Measurements from ENCODE around the gene CCT8. TPM values are rescaled to one million over a fixed set of nuclear protein-coding genes. Genes with fewer than 3 reads are reported as not detected.

The CCT8 gene
- total RNA-seq, 2 donors from 2014 or later, result 101 to 105 TPM

DNA sequence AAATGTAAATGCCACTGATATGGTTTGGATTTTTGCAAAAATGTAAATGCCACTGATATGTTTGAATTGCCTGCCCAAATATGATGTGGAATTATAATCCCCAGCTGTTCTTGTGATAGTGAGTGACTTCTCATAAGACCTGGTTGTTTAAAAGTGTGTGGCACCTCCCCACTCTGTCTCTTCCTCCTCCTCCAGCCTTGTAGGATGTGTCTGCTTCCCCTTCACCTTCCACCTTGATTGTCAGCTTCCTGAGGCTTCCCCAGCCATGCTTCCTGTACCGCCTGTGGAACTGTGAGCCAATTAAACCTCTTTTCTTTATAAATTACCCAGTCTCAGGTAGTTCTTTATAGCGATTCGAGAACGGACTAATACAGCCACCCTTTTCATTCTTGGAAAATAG, 1.3 kb upstream of the CCT8 start:
- peaks cover 14% of the 10 kb centered on the region for H3K4me1 ChIP-seq (replicated peaks)
- intact Hi-C loops (cut with DNase I), result no loop called here
- no peaks in the 10 kb centered on the region for H3K27me3 ChIP-seq (replicated peaks; ENCODE audit: insufficient read depth)
- H3K27ac ChIP-seq, result no peak overlapping the region
- H3K9me3 ChIP-seq, result no peaks in the 10 kb centered on the region
- DNase-seq (ENCODE audit: low spot score), result no peak
- no peak for TF ChIP-seq CTCF (IDR thresholded peaks at IDR 0.05)
- no peak for TF ChIP-seq POLR2AphosphoS5 (IDR thresholded peaks at IDR 0.05)
- no peak for TF ChIP-seq POLR2A (IDR thresholded peaks at IDR 0.05)
- no peak overlapping the region for H3K4me3 ChIP-seq
- 96% methylated on average over 4 of the region's 4 CpGs for WGBS
- no peaks in the 10 kb centered on the region for H3K36me3 ChIP-seq

GRCh38 chr21:29074007-29074376, 544 bp upstream of the CCT8 start:
- 14% methylated on average over 9 of the region's 9 CpGs for WGBS
- peaks cover 14% of the 10 kb centered on the region for H3K4me1 ChIP-seq (replicated peaks)
- no peak for DNase-seq (ENCODE audit: low spot score)
- H3K9me3 ChIP-seq, result no peaks in the 10 kb centered on the region
- intact Hi-C loops (cut with DNase I), result no loop called here
- H3K27me3 ChIP-seq (replicated peaks; ENCODE audit: insufficient read depth), result no peaks in the 10 kb centered on the region
- peak overlapping the region; percentile 90 to 91 for H3K27ac ChIP-seq
- TF ChIP-seq CTCF (IDR thresholded peaks at IDR 0.05) (no peak), POLR2AphosphoS5 (IDR thresholded peaks at IDR 0.05) (no peak), POLR2A (IDR thresholded peaks at IDR 0.05) (no peak)
- no peaks in the 10 kb centered on the region for H3K36me3 ChIP-seq
- H3K4me3 ChIP-seq, result peak overlapping the region; percentile 89 to 91

DNA sequence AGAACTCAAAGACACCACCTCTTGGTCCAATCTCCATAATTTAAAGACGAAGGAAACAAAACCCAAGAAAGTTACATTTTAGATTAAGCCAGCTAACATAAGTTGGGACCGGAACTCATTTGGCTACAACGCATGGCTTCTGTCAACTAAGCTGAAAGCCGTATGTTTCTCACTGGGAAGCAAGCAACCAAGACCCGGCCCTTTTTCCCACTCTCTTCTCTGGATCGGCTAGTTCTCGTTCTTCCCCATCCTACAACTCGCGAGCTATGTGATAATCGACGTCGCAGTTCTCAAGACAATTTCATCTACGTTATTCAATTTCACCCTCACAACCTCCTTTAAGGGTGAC, 601 bp downstream of the CCT8 start:
- intact Hi-C loops (cut with DNase I), result no loop called here
- Histone ChIP-seq H3K4me1 (replicated peaks) (peaks cover 14% of the 10 kb centered on the region), H3K9me3 (no peaks in the 10 kb centered on the region), H3K4me3 (peak overlapping the region; percentile 89 to 91), H3K36me3 (peaks cover 0 to under 1% of the 10 kb centered on the region in 2 donors), H3K27me3 (replicated peaks; ENCODE audit: insufficient read depth) (no peaks in the 10 kb centered on the region), H3K27ac (peak overlapping the region; percentile 90 to 91)
- WGBS, result 0% methylated on average over 13 of the region's 13 CpGs
- no peak for DNase-seq (ENCODE audit: low spot score)
- TF ChIP-seq CTCF (IDR thresholded peaks at IDR 0.05) (no peak), POLR2AphosphoS5 (IDR thresholded peaks at IDR 0.05) (no peak), POLR2A (IDR thresholded peaks at IDR 0.05) (no peak)

DNA sequence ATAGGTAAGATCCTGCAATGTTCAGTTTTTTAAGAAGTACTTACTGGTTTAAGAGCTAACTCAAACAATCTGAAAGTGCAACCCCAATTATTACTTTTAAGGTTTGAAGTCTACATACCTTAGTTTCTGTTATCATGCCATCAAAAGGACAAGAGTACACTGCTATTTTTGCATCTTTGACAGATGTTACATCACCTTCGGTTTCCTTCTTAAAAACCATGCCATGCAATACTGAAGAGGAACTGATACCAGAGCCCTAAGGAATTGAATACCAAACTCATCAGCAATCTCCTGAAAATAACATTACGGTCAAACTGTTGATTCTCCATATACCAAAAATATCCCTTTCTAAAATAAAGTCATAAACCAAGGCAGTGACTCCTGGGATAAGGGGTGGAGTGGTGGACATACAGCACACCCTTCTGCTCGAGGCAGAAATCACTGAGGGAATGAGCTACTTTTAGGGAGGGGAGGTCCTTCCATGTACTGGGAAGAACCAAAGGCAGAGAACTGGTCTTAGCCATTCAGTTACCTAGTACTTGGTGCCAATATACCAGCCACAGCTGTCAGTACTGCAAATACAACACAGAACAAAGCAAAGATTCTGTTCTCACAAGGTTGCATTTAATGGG, 8.5 kb downstream of the CCT8 start:
- Histone ChIP-seq H3K27me3 (replicated peaks; ENCODE audit: insufficient read depth) (no peaks in the 10 kb centered on the region), H3K36me3 (peaks cover 7 to 10% of the 10 kb centered on the region in 2 donors), H3K27ac (no peak overlapping the region), H3K4me3 (no peak overlapping the region), H3K9me3 (no peaks in the 10 kb centered on the region), H3K4me1 (replicated peaks) (no peaks in the 10 kb centered on the region)
- TF ChIP-seq CTCF (IDR thresholded peaks at IDR 0.05), result no peak
- TF ChIP-seq POLR2A (IDR thresholded peaks at IDR 0.05), result no peak
- no peak for TF ChIP-seq POLR2AphosphoS5 (IDR thresholded peaks at IDR 0.05)
- 78% methylated on average over 3 of the region's 3 CpGs for WGBS
- intact Hi-C loops (cut with DNase I), result no loop called here
- DNase-seq (ENCODE audit: low spot score), result no peak

GRCh38 chr21:29056538-29057050, 16.9 kb downstream of the CCT8 start:
- no peak for DNase-seq (ENCODE audit: low spot score)
- no peaks in the 10 kb centered on the region for H3K4me1 ChIP-seq (replicated peaks)
- intact Hi-C loops (cut with DNase I), result no loop called here
- no peak overlapping the region for H3K27ac ChIP-seq
- no peak overlapping the region for H3K4me3 ChIP-seq
- H3K27me3 ChIP-seq (replicated peaks; ENCODE audit: insufficient read depth), result no peaks in the 10 kb centered on the region
- 52% methylated on average over 3 of the region's 3 CpGs for WGBS
- peaks cover 5 to 9% of the 10 kb centered on the region in 2 donors for H3K36me3 ChIP-seq
- no peaks in the 10 kb centered on the region for H3K9me3 ChIP-seq
- no peak for TF ChIP-seq POLR2A (IDR thresholded peaks at IDR 0.05)
- TF ChIP-seq POLR2AphosphoS5 (IDR thresholded peaks at IDR 0.05), result no peak
- TF ChIP-seq CTCF (IDR thresholded peaks at IDR 0.05), result no peak

All from prostate gland (tissue), 2 donors.